ENCODE measurements around the gene CDC26. TPM values are rescaled to one million over a fixed set of nuclear protein-coding genes. Genes with fewer than 3 reads are reported as not detected.
"Not testable (repeated sequence)": the region's sequence is repeated elsewhere in the genome, so short reads cannot be mapped to it uniquely, and the experiment has no call there.

Gene CDC26
- total RNA-seq, 2 experiments from 2014 or later = 29.9 to 39.9 TPM

DNA sequence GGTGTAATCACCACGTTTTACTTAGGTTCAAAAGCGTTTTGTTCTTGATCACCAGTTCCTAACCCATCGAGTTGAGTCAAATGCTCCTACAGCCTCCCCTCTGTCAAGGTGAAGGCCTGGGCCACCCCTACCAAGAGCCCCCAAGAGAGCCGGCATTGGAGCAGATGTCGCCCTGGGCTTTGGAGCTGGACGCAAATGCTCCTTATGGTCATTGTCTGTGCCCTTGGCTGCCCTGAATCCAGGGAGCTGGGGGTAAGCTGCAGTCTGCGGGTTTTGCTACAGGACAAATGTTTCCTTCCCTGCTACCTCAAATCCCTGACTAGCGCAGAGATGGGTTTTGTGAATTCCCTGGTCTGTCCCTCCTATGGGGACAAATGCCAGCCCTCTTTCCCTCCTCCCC is 22.9 kb upstream of the CDC26 start:
- no peaks in the 10 kb centered on the region for H4K20me1 ChIP-seq (ENCODE audit: insufficient read depth, low read length)
- H3K4me1 ChIP-seq (ENCODE audit: insufficient read depth, low read length, poor library complexity, severe bottlenecking) = peaks cover 10% of the 10 kb centered on the region
- H3K4me2 ChIP-seq (ENCODE audit: low read length) = no peak overlapping the region
- H2AFZ ChIP-seq (ENCODE audit: low read length) = no peak overlapping the region
- TF ChIP-seq, protein P1, sequence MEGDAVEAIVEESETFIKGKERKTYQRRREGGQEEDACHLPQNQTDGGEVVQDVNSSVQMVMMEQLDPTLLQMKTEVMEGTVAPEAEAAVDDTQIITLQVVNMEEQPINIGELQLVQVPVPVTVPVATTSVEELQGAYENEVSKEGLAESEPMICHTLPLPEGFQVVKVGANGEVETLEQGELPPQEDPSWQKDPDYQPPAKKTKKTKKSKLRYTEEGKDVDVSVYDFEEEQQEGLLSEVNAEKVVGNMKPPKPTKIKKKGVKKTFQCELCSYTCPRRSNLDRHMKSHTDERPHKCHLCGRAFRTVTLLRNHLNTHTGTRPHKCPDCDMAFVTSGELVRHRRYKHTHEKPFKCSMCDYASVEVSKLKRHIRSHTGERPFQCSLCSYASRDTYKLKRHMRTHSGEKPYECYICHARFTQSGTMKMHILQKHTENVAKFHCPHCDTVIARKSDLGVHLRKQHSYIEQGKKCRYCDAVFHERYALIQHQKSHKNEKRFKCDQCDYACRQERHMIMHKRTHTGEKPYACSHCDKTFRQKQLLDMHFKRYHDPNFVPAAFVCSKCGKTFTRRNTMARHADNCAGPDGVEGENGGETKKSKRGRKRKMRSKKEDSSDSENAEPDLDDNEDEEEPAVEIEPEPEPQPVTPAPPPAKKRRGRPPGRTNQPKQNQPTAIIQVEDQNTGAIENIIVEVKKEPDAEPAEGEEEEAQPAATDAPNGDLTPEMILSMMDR (conservative IDR thresholded peaks at IDR 0.05; ENCODE audit: low read length) = no peak
- no peak for TF ChIP-seq EZH2phosphoT487 (IDR thresholded peaks at IDR 0.05; ENCODE audit: borderline replicate concordance, low read depth, low read length)
- no peak overlapping the region for H3K4me3 ChIP-seq (ENCODE audit: low read depth, low read length, poor library complexity, severe bottlenecking)
- DNase-seq (ENCODE audit: low spot score) = no peak
- no peaks in the 10 kb centered on the region for H3K9me3 ChIP-seq (ENCODE audit: low read length)
- ChIA-PET POLR2A (interaction anchor here (1.1 kb wide), 1 partner anchor 53 kb away, joined by 3 read pairs; no protein-coding TSS in a partner anchor), CTCF (ENCODE audit: unreplicated experiment) (no interaction called here)
- no TSS peak for BruUV-seq (replicated peaks)
- intact Hi-C loops (cut with micrococcal nuclease; ENCODE audit: unreplicated experiment) = no loop called here
- H3K27ac ChIP-seq (ENCODE audit: low read depth, low read length, poor library complexity, severe bottlenecking) = no peak overlapping the region
- peaks cover 10% of the 10 kb centered on the region for H3K36me3 ChIP-seq (ENCODE audit: insufficient read depth, low read length)
- no peaks in the 10 kb centered on the region for H3K79me2 ChIP-seq (ENCODE audit: insufficient read depth, low read depth, low read length)
- H3K9me2 ChIP-seq (ENCODE audit: insufficient read depth, low read length) = no peaks in the 10 kb centered on the region

GRCh38 chr9:113296796-113297558 is 21.6 kb upstream of the CDC26 start:
- TF ChIP-seq, protein P1 (conservative IDR thresholded peaks at IDR 0.05; ENCODE audit: low read length) = no peak
- no peak for TF ChIP-seq EZH2phosphoT487 (IDR thresholded peaks at IDR 0.05; ENCODE audit: borderline replicate concordance, low read depth, low read length)
- CTCF ChIA-PET (ENCODE audit: unreplicated experiment) = no interaction called here
- H3K9me2 ChIP-seq (ENCODE audit: insufficient read depth, low read length) = no peaks in the 10 kb centered on the region
- H3K4me3 ChIP-seq (ENCODE audit: low read depth, low read length, poor library complexity, severe bottlenecking) = no peak overlapping the region
- no peak overlapping the region for H2AFZ ChIP-seq (ENCODE audit: low read length)
- intact Hi-C loops (cut with micrococcal nuclease; ENCODE audit: unreplicated experiment) = no loop called here
- H3K79me2 ChIP-seq (ENCODE audit: insufficient read depth, low read depth, low read length) = no peaks in the 10 kb centered on the region
- no peak for DNase-seq (ENCODE audit: low spot score)
- no TSS peak for BruUV-seq (replicated peaks)
- H3K4me1 ChIP-seq (ENCODE audit: insufficient read depth, low read length, poor library complexity, severe bottlenecking) = peaks cover 10% of the 10 kb centered on the region
- no peak overlapping the region for H3K4me2 ChIP-seq (ENCODE audit: low read length)
- H3K27ac ChIP-seq (ENCODE audit: low read depth, low read length, poor library complexity, severe bottlenecking) = no peak overlapping the region
- H3K9me3 ChIP-seq (ENCODE audit: low read length) = no peaks in the 10 kb centered on the region
- POLR2A ChIA-PET = interaction anchor here (0.6 to 1.3 kb wide), 4 partner anchors 24 to 1140 kb away, joined by 5 to 6 read pairs (median 5); partner anchors contain the start of gene WDR31
- no peaks in the 10 kb centered on the region for H4K20me1 ChIP-seq (ENCODE audit: insufficient read depth, low read length)
- H3K36me3 ChIP-seq (ENCODE audit: insufficient read depth, low read length) = peaks cover 23% of the 10 kb centered on the region

- POLR2A ChIA-PET = interaction anchor here (0.6 to 1.3 kb wide), 6 partner anchors 12 to 1140 kb away, joined by 3 to 5 read pairs (median 4); partner anchors contain the start of gene WDR31
- intact Hi-C loops (cut with micrococcal nuclease; ENCODE audit: unreplicated experiment); H3K79me2 ChIP-seq (ENCODE audit: insufficient read depth, low read depth, low read length); H3K9me2 ChIP-seq (ENCODE audit: insufficient read depth, low read length); H3K27ac ChIP-seq (ENCODE audit: low read depth, low read length, poor library complexity, severe bottlenecking); CTCF ChIA-PET (ENCODE audit: unreplicated experiment); DNase-seq (ENCODE audit: low spot score); H3K4me3 ChIP-seq (ENCODE audit: low read depth, low read length, poor library complexity, severe bottlenecking); H2AFZ ChIP-seq (ENCODE audit: low read length); H3K9me3 ChIP-seq (ENCODE audit: low read length); H4K20me1 ChIP-seq (ENCODE audit: insufficient read depth, low read length); BruUV-seq (replicated peaks); H3K4me2 ChIP-seq (ENCODE audit: low read length): not testable (repeated sequence)
- H3K36me3 ChIP-seq (ENCODE audit: insufficient read depth, low read length) = peaks cover 30% of the 10 kb centered on the region
- H3K4me1 ChIP-seq (ENCODE audit: insufficient read depth, low read length, poor library complexity, severe bottlenecking) = peaks cover 10% of the 10 kb centered on the region
Measured at GRCh38 chr9:113296247-113296646, 20.9 kb upstream of the CDC26 start.

All from OCI-LY7 (cell line).